MM.1S (cell line): Measurements from ENCODE around the gene NANS.

Experiments
- CTCF ChIP-seq: fragments of 300-600 bp; sonication (generic); IDR thresholded peaks from 2 replicates; pipeline ENCODE4 v1.5.1; 2016; ENCODE audit warnings: antibody characterized with exemption, low read length, mixed read lengths
- EZH2 ChIP-seq: fragments of 300-600 bp; sonication (generic); optimal IDR thresholded peaks from 2 replicates; pipeline ENCODE3; 2017; ENCODE audit warnings: low read depth, mild to moderate bottlenecking, antibody characterized with exemption, low read length, mixed read lengths

- no peak for TF ChIP-seq EZH2
- TF ChIP-seq CTCF, result no peak
Measured at GRCh38 chr9:98120476-98120875, 63.9 kb downstream of the NANS start.
